Measurements from ENCODE around the gene MYO15B.
"Not testable (repeated sequence)": the region's sequence is repeated elsewhere in the genome, so short reads cannot be mapped to it uniquely, and the experiment has no call there.

MYO15B gene

GRCh38 chr17:75575728-75576127 is 11.9 kb upstream of the MYO15B start:
- DNase-seq (ENCODE audit: low read depth in 2 of 2) = no peak

DNA sequence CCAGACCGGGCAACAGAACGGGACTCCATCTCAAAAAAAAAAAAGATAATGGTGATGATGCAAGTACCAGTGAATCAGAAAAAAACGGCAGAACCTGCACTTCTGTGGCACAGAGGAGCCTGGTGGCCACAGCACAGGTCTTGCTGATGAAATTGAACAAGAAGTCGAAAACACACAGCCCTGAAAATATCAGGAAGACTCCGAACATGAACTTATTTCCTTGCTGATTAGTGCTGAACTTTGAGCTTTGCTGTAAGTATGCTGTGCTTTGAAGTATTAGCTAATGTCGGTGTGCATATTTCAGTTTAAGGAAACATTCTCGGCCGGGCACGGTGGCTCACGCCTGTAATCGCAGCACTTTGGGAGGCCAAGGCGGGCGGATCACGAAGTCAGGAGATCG is 10.9 kb upstream of the MYO15B start:
- no peak for DNase-seq (ENCODE audit: low read depth in 2 of 2)

DNA sequence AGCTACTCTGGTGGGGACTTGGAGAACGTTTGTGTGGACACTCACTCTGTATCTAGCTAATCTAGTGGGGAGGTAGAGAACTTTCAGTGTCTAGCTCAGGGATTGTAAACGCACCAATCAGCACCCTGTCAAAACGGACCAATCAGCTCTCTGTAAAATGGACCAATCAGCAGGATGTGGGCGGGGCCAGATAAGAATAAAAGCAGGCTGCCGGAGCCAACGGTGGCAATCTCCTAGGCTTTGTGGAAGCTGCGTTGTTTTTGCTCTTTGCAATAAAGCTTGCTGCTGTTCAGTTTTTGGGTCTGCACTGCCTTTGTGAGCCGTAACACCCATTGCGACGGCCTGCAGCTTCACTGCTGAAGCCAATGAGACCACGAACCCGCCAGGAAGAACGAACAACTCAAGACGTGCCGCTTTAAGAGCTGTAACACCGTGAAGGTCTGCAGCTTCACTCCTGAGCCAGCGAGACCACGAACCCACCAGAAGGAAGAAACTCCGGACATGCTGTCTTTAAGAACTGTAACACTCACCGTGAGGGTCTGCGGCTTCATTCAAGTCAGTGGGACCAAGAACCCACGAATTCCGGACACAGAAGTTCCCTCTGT is 6.4 kb upstream of the MYO15B start:
- peak in 1 of 2 donors; percentile 16 for DNase-seq (ENCODE audit: low read depth in 2 of 2)

- not testable (repeated sequence) for DNase-seq (ENCODE audit: low read depth in 2 of 2)
Observed at GRCh38 chr17:75583197-75583596, 4.4 kb upstream of the MYO15B start.

GRCh38 chr17:75584849-75585175 is 2.8 kb upstream of the MYO15B start:
- no peak for DNase-seq (ENCODE audit: low read depth in 2 of 2)

GRCh38 chr17:75588596-75589011 is 1.0 kb downstream of the MYO15B start:
- no peak for DNase-seq (ENCODE audit: low read depth in 2 of 2)

DNA sequence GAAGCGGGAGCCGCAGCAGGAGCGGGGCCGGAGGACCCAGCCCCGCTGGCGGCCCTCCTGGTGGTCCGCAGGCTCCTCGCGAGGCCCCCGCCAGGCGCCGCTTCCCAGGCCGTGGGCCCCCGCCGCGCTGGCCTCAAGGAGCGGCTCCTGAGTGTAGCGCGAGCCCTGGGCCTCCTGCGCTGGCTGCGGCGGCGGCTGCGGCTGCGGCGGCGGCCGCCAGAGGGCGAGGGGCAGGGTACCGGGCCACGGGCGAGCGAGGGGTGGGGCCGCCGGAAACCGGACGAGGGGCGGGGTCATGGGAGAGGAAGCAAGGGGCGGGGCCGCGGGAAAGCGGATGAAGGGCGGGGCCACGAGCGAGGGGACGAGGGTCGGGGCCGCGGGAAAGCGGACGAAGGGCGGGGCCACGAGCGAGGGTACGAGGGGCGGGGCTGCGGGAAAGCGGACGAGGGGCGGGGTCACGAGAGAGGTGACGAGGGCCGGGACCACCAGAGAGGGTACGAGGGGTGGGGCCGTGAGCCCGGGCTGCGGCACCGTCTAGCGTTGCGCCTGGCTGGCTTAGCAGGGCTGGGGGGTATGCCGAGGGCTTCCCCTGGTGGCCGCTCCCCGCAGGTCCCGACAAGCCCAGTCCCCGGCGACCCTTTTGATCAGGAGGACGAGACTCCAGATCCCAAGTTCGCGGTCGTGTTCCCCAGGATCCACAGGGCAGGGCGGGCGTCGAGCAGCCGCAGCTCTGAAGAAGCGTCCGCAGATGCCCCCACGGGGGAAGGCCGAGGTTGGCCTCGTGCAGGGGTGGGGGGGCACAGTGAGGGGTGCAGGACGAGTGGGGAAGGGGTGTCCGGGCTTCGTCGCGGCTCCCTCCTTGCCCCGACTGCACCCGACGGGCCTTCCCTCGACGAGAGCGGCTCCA is 1.7 kb downstream of the MYO15B start:
- peak; percentile 86 to 90 for DNase-seq (ENCODE audit: low read depth in 2 of 2)

GRCh38 chr17:75589919-75590303 is 2.3 kb downstream of the MYO15B start:
- DNase-seq (ENCODE audit: low read depth in 2 of 2) = no peak

DNA sequence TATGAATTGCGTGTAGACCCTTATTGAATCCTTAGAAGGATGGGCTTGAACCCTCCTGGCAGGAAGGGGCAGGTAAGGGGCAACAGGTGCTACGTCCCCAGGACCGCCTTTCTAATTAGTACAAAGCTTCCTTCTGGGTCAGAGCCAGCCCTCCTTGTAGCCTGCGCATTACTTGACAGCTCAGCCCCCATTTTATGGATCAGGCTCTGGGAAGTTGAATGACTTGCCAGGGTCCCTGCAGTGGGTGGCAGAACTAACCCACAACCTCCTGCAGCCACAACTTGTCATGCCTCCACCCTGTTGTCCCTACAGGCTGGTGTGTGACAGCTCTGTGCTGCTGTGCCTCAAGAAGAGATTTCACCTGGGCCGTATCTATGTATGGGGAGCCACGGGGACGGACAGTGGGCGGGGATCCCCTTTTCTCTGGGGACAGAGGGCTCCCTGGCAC is 2.7 kb downstream of the MYO15B start:
- DNase-seq (ENCODE audit: low read depth in 2 of 2) = no peak

DNA sequence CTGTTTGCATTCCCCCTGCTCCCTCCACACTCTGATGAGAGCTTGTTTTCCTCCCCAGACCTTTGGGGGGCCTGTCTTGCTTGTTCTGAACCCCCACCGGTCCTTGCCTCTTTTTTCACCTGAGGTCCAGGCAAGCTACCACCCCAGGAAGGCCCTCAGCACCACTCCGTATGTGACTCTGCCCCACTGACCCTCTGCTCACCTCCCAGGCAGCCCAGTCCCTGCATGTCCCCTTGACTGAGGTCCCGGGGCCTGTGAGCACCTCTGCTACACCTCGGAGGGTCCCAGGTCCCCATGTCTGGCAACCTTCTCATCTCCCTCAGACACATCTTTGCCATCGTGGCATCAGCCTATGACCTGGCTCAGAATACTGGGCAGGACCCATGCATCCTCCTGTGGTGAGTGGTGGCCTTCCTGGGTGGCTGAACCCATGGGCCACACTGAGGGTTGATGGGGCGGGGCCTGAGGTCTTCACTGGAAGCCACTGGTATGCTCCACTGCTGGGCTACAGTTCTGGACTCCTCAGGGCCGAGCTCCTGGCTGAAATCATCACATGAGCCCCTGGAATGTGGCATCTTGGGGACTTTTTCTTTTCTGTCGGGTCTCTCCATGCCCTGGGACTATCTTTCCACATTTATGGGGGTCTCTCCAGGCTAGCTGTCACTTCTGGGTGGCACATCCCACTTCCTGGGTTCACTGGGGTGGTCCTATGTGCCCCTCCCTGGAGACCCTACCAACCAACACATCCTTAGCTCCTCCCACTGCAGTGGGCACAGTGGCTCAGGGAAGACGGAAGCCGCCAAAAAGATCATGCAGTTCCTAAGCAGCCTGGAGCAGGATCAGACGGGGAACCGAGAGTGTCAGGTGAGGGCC is 3.5 kb downstream of the MYO15B start:
- DNase-seq (ENCODE audit: low read depth in 2 of 2) = no peak

DNA sequence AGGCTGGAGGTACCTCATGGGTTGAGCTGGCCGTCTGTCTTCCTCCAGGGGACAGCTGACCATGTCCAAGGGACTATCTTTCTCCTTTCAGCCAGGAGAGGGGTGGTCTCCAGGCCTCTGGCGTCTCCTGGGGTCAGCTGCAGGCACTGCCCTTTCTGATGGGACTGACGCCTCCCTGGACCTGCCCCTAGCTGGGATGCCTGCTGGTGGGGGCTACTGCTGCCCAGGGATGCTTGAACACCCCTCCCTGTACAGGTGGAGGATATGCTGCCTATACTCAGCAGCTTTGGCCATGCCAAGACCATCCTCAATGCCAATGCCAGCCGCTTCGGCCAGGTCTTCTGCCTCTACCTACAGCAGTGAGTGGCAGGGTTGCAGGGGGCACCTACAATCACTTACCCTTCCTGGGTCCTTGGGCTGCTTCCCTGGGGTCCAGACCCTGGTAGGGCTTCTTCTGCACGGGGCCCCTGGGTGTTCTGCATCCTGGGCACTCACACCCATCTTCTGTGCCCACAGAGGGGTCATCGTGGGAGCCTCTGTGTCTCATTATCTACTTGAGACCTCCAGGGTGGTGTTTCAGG is 4.2 kb downstream of the MYO15B start:
- DNase-seq (ENCODE audit: low read depth in 2 of 2) = no peak

- no peak for DNase-seq (ENCODE audit: low read depth in 2 of 2)
Observed at GRCh38 chr17:75592348-75593020, 4.9 kb downstream of the MYO15B start.

DNA sequence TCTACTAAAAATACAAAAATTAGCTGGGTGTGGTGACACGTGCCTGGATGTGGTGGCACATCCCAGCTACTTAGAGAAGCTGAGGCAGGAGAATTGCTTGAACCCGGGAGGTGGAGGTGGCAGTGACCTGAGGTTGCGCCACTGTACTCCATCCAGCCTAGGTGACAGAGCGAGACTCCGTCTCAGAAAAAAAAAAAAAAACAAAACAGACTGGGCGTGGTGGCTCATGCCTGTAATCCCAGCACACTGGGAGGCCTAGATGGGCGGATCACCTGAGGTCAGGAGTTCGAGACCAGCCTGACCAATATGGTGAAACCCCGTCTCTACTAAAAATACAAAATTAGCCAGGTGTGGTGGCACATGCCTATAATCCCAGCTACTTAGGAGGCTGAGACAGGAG is 5.8 kb downstream of the MYO15B start:
- not testable (repeated sequence) for DNase-seq (ENCODE audit: low read depth in 2 of 2)

- DNase-seq (ENCODE audit: low read depth in 2 of 2) = no peak
Observed at GRCh38 chr17:75594499-75595283, 7.1 kb downstream of the MYO15B start.

GRCh38 chr17:75595284-75595919 is 7.8 kb downstream of the MYO15B start:
- DNase-seq (ENCODE audit: low read depth in 2 of 2) = no peak

DNA sequence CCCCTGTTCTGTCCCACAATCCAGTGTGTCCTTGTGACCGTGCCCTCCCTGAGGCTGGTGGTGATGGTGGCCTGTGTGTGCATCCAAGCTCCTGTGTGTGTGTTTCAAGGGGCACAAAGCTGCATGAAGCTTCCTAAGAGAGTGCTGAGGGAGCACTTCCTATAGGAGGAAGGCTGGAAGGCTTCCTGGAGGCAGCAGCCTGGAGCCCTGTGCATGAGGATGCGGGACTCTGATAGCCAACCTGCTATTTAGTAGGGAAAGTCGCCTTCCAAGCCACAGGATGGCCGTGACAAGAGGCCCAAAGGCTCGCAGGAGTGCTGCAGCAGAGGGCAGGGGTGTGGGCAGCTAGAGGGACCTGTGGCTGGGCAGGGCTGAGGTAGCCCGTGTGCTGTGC is 8.3 kb downstream of the MYO15B start:
- no peak for DNase-seq (ENCODE audit: low read depth in 2 of 2)

- no peak for DNase-seq (ENCODE audit: low read depth in 2 of 2)
Observed at GRCh38 chr17:75596320-75597087, 8.9 kb downstream of the MYO15B start.

- no peak for DNase-seq (ENCODE audit: low read depth in 2 of 2)
Observed at GRCh38 chr17:75601057-75601987, 13.7 kb downstream of the MYO15B start.
